ENCODE results near the gene CCNL2. TPM values are rescaled to one million over a fixed set of nuclear protein-coding genes. Genes with fewer than 3 reads are reported as not detected.
"Not testable (repeated sequence)": the region's sequence is repeated elsewhere in the genome, so short reads cannot be mapped to it uniquely, and the experiment has no call there.

Gene CCNL2
- total and polyA plus RNA-seq, 8 donors = 49.2 to 409 (median 84.1) TPM

DNA sequence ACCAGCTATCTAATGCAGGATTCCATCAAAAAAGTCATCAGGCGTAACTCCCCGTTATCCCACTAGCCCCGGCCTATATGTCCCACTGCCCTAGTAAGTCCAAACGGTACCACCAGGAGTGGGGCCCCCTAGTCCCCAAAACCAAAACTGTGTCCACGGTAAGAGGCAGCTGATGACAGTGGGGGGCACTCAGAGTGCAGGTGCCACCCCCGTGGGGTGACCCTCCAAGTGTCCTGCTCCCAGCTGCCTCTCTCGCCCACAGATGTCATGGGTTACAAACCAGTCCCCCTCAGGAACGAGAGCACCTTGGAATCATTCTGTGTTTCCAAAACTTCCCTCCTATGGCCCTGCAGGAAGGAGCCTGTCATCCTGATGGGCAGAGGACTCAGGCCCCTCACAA lies 13.2 kb downstream of the CCNL2 start:
- Histone ChIP-seq H3K27me3 (no peaks in the 10 kb centered on the region), H3K4me3 (no peak overlapping the region), H3K4me1 (no peaks in the 10 kb centered on the region), H3K9me3 (no peaks in the 10 kb centered on the region), H3K27ac (no peak overlapping the region), H3K36me3 (peaks cover 4 to 54% (median 45%) of the 10 kb centered on the region in 3 donors)
- no peak for ATAC-seq
- 91% methylated on average over 8 of the region's 8 CpGs for WGBS, 2 donors
- FAIRE-seq = no peak
- intact Hi-C loops (cut with DNase I) = no loop called here
- no peak for TF ChIP-seq CTCF (IDR thresholded peaks at IDR 0.05)
- no peak for DNase-seq

GRCh38 chr1:1385339-1385738 lies 13.8 kb downstream of the CCNL2 start:
- H3K4me1 ChIP-seq; H3K27me3 ChIP-seq; ATAC-seq; H3K9me3 ChIP-seq; H3K27ac ChIP-seq; H3K4me3 ChIP-seq; DNase-seq; intact Hi-C loops (cut with DNase I); FAIRE-seq: not testable (repeated sequence)
- H3K36me3 ChIP-seq = peaks cover 4 to 48% (median 40%) of the 10 kb centered on the region in 3 donors
- WGBS, 2 donors = 95% methylated on average over 29 of the region's 29 CpGs

DNA sequence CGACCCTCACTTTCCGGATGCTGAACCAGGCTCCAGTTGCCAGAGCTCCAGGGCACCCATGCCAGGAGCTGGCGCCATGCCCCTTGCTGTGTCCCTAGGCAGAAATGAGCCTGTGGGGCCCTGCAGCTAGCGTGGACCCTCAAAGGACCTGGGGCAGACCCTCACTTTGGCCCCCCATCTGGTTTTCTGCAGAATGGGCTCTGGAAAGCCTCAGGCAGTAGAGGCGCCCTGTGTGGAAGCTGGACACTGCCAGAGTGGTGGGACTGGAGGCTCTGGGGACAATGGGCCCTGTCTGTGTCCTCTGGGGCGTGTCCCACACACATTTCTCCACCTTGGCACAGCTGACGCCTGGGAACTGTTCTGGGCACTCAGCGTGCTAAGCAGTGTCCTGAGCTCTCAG lies 17.8 kb downstream of the CCNL2 start:
- no peaks in the 10 kb centered on the region for H3K27me3 ChIP-seq
- no peak overlapping the region for H3K27ac ChIP-seq
- no peaks in the 10 kb centered on the region for H3K4me1 ChIP-seq
- no peak for ATAC-seq
- no peak for TF ChIP-seq CTCF (IDR thresholded peaks at IDR 0.05)
- no peak for DNase-seq
- peaks cover 0 to 7% (median 6%) of the 10 kb centered on the region in 3 donors for H3K36me3 ChIP-seq
- no peak for FAIRE-seq
- intact Hi-C loops (cut with DNase I) = no loop called here
- no peaks in the 10 kb centered on the region for H3K9me3 ChIP-seq
- no peak overlapping the region for H3K4me3 ChIP-seq
- WGBS, 2 donors = 77 to 78% methylated on average over 8 of the region's 8 CpGs

DNA sequence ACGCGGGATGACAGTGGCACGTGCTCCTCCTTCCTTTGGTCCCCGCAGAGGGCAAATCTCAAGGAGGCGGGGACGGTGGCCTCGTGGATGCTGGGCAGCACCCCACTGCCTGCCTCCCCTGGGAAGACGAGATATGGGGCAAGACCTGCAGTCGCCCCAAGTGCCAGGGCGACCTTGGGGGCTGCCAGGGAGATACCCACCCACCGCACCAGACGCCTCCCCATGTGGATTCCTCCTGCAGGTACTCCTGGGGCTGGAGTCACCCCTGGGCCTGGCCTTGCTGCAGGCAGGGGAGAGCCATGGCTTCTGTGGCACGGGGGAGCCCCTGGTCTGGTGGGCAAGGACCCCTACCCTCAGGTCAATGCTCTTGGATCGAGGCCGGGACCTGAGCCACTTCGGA lies 18.3 kb downstream of the CCNL2 start:
- no peak overlapping the region for H3K27ac ChIP-seq
- WGBS, 2 donors = 90 to 97% methylated on average over 14 to 16 of the region's 16 CpGs
- peaks cover 0 to 4% (median 0%) of the 10 kb centered on the region in 3 donors for H3K4me1 ChIP-seq
- peaks cover 0 to 3% (median 2%) of the 10 kb centered on the region in 3 donors for H3K36me3 ChIP-seq
- intact Hi-C loops (cut with DNase I) = no loop called here
- FAIRE-seq = no peak
- peak in 1 of 6 donors; percentile 67 for DNase-seq
- no peak for ATAC-seq
- no peaks in the 10 kb centered on the region for H3K27me3 ChIP-seq
- TF ChIP-seq CTCF (IDR thresholded peaks at IDR 0.05) = no peak
- no peaks in the 10 kb centered on the region for H3K9me3 ChIP-seq
- no peak overlapping the region for H3K4me3 ChIP-seq

- Histone ChIP-seq H3K27ac (no peak overlapping the region), H3K27me3 (no peaks in the 10 kb centered on the region), H3K4me1 (peaks cover 6 to 16% (median 8%) of the 10 kb centered on the region in 3 donors), H3K9me3 (no peaks in the 10 kb centered on the region), H3K4me3 (no peak overlapping the region), H3K36me3 (no peaks in the 10 kb centered on the region)
- WGBS, 2 donors = 93 to 96% methylated on average over 16 of the region's 16 CpGs
- no peak for ATAC-seq
- no peak for TF ChIP-seq CTCF (IDR thresholded peaks at IDR 0.05)
- intact Hi-C loops (cut with DNase I) = no loop called here
- DNase-seq = no peak
- no peak for FAIRE-seq
These were observed 21.5 kb downstream of the CCNL2 start for GRCh38 chr1:1377540-1378205.
